Fibroblast of the aortic adventitia (primary cell): ENCODE data around the gene PDK3. TPM values are rescaled to one million over a fixed set of nuclear protein-coding genes. Genes with fewer than 3 reads are reported as not detected.

Experiments
- DNase-seq: peaks from one replicate; pipeline ENCODE4 v3.0.0-alpha.2; 2010; ENCODE audit warnings: low read depth
- H3K4me3 ChIP-seq: 2 replicates; pipeline ENCODE4 v1.5.1; 2011; ENCODE audit warnings: low read depth, mild to moderate bottlenecking, control low read depth, low read length, moderate library complexity
- CTCF ChIP-seq: IDR thresholded peaks from 2 replicates; pipeline ENCODE4 v1.5.1; 2011; ENCODE audit warnings: mild to moderate bottlenecking, low read length, control low read depth, inconsistent platforms; ENCODE audit not compliant: insufficient read depth
- small RNA-seq: library from RNA; depleted of rRNA; stranded (forward); fragments of <200 nt; gene quantifications from one replicate; pipeline ENCODE3, GENCODE V24; 2012
- total RNA-seq: library from RNA; depleted of rRNA; stranded (reverse); fragments of >200 nt; gene quantifications from 2 replicates; pipeline ENCODE4 v1.2.3, GENCODE V29; 2012; ENCODE audit warnings: low replicate concordance

Gene PDK3
- total RNA-seq, 1 donor = 6.7 TPM

- no peak overlapping the region for H3K4me3 ChIP-seq
- TF ChIP-seq CTCF = no peak
- DNase-seq = no peak
Observed at GRCh38 chrX:24577091-24577490, 112.0 kb downstream of the PDK3 start.

Small RNA genes within 50 kb of the gene (small RNA-seq; reads per million reads assigned to genes)
- 0.32 reads per million for gene SNRPEP9

Other genes with a start within 250 kb of the PDK3 start
- not detected in 2 replicates for gene SUPT20HL2, start 151.2 kb upstream of the PDK3 start, total RNA-seq
- gene SUPT20HL1, start 104.6 kb upstream of the PDK3 start, total RNA-seq = not detected in 2 replicates
- gene PCYT1B, start 182.1 kb downstream of the PDK3 start, total RNA-seq = 0.27 and 0.74 TPM in 2 replicates
- gene POLA1, start 228.6 kb downstream of the PDK3 start, total RNA-seq = 9.2 and 24.9 TPM in 2 replicates